Lower leg skin (tissue), 4 donors: ENCODE results near the gene QSOX1. TPM values are rescaled to one million over a fixed set of nuclear protein-coding genes. Genes with fewer than 3 reads are reported as not detected.

ENCODE experiments used
- DNase-seq, 2 donors: peaks; one replicate each; pipeline ENCODE4 v3.0.0-alpha.2; 2019; ENCODE audit warnings: low spot score in 2 of 2
- H3K4me3 ChIP-seq: fragments of 200-600 bp; sonication (generic); 2 replicates; pipeline ENCODE4 v1.5.1; 2017; ENCODE audit warnings: mild to moderate bottlenecking, low read depth; ENCODE audit not compliant: poor library complexity, severe bottlenecking
- POLR2A ChIP-seq, 2 donors: fragments of 450-650 bp; IDR thresholded peaks; one replicate each; pipeline ENCODE4 v1.6.1; 2016 to 2017; ENCODE audit warnings: antibody characterized with exemption in 2 of 2, mild to moderate bottlenecking in 1 of 2, moderate library complexity in 1 of 2
- WGBS, 2 donors: methylation state at CpG; one replicate each; pipeline ENCODE4 v1.1.5; 2018; 5-methylcytosine and 5-hydroxymethylcytosine counted together
- intact Hi-C: fragments of 100-400 bp; cut with DNase I; formaldehyde crosslinking; loops from one replicate; pipeline ENCODE4 v1.15.0; 2023; ENCODE audit warnings: low total_unique reads
- total RNA-seq, 4 donors: library from RNA; depleted of rRNA; stranded (reverse); fragments of >200 nt; gene quantifications; one replicate each; pipeline ENCODE4 v1.1.0, GENCODE V29; 2016
- TF ChIP-seq, protein P1 (sequence below), 3 donors: fragments of 450-650 bp; IDR thresholded peaks; one replicate each; pipeline ENCODE4 v1.5.1; 2016; ENCODE audit warnings: antibody characterized with exemption in 3 of 3, mild to moderate bottlenecking in 3 of 3, moderate library complexity in 2 of 3

QSOX1 gene
- total RNA-seq, 4 donors from 2014 or later: 77.7 to 90.3 (median 87.3) TPM

GRCh38 chr1:180247061-180247460 lies 92.4 kb downstream of the QSOX1 start:
- no peak for TF ChIP-seq POLR2A (IDR thresholded peaks at IDR 0.05)
- TF ChIP-seq, protein P1, sequence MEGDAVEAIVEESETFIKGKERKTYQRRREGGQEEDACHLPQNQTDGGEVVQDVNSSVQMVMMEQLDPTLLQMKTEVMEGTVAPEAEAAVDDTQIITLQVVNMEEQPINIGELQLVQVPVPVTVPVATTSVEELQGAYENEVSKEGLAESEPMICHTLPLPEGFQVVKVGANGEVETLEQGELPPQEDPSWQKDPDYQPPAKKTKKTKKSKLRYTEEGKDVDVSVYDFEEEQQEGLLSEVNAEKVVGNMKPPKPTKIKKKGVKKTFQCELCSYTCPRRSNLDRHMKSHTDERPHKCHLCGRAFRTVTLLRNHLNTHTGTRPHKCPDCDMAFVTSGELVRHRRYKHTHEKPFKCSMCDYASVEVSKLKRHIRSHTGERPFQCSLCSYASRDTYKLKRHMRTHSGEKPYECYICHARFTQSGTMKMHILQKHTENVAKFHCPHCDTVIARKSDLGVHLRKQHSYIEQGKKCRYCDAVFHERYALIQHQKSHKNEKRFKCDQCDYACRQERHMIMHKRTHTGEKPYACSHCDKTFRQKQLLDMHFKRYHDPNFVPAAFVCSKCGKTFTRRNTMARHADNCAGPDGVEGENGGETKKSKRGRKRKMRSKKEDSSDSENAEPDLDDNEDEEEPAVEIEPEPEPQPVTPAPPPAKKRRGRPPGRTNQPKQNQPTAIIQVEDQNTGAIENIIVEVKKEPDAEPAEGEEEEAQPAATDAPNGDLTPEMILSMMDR (IDR thresholded peaks at IDR 0.05): no peak
- no peak for DNase-seq
- intact Hi-C loops: no loop called here
- no peak overlapping the region for H3K4me3 ChIP-seq
- 88% methylated on average over 3 of the region's 3 CpGs for WGBS, 2 donors

DNA sequence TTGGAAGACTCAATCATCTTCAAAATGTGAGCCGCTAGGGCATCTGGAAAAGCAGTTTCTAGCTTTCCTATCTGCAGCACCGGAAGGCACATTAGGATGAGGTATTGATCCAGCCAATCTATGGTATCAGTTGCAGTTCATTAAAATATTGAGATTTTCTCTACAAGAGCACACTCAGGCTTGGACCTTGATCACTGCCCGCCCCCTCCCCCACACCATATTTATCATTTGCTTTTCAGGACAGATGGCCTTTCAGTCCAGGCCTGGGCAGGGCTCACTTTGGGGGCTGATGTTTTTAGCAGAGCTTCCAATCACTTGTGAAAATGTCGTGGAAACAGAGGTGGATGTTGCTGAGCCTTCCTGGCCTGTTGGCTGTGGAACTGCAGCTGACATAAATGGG lies 92.9 kb downstream of the QSOX1 start:
- WGBS, 2 donors: 90 to 95% methylated on average over 4 of the region's 4 CpGs
- TF ChIP-seq POLR2A (IDR thresholded peaks at IDR 0.05): no peak
- TF ChIP-seq, protein P1 (IDR thresholded peaks at IDR 0.05): no peak
- no peak overlapping the region for H3K4me3 ChIP-seq

DNA sequence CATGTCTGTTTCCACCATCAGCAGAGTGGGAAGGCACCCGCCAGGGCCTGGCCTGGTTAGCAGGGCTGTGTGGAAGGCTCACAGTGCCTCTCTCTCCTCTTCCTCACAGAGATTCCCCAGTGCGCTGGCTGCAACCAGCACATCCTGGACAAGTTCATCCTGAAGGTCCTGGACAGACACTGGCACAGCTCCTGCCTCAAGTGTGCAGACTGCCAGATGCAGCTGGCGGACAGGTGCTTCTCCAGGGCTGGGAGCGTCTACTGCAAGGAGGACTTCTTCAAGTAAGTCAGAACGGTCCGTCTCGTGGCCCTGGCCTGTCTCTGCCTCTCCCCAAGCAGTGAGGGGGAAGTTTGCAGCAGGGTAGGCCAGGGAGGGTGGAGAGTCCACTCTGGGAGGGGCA lies 93.5 kb downstream of the QSOX1 start:
- no peak overlapping the region for H3K4me3 ChIP-seq
- no peak for DNase-seq
- TF ChIP-seq, protein P1 (IDR thresholded peaks at IDR 0.05): no peak
- no peak for TF ChIP-seq POLR2A (IDR thresholded peaks at IDR 0.05)
- whole genome bisulfite sequencing, 2 donors: 91% methylated on average over 7 of the region's 7 CpGs
- intact Hi-C loops: no loop called here

More for the DNA sequence above, 92.9 kb downstream of the QSOX1 start:
- DNase-seq: no peak
- intact Hi-C loops: no loop called here

DNA sequence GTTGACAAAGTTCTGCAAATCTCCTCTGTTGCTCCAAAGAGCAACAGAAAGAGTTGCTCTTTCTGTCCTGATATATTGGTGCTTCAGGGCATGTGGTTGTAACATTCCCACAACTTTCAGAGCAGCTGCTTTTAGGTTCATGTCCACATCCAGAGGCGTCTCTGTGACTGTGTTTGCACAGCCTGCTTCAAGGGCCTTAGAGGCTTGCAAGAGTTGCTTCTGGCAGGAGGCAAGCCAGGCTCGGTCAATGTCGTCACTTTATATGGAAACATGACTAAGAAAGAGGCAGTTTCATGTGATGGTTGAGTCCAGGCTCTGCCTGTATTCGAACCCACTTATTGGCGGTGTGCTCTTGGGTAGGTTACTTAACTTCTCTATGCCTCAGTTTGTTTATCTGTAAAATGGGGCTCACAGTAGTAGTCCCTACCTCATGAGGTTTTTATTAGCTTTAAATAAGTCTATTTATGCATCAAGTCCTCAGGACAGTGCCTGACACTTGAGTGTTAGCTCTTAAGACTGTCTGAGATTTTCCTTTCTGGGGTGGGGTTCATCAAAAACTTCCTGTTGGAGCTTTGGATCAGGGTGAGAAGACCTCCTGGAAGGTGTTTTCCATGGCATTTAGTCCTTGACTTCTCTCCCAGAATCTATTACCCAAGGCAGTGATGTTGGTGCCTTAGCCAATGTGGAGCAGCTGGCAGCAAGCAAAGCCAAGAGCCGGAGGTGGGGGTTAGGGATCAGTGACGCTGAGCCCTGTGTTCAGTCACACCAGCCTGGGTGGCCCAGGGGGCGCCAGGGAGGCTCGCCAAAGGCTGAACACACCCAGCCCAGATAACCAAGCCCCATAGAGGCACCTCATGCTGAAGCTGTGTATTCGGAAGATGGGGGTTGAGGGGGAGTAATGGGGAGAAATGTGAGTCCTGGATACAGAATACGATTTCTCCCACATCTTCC lies 94.3 kb downstream of the QSOX1 start:
- DNase-seq: no peak
- intact Hi-C loops: no loop called here
- no peak for TF ChIP-seq POLR2A (IDR thresholded peaks at IDR 0.05)
- TF ChIP-seq, protein P1 (IDR thresholded peaks at IDR 0.05): no peak
- 59 to 68% methylated on average over 10 to 11 of the region's 11 CpGs for WGBS, 2 donors
- H3K4me3 ChIP-seq: no peak overlapping the region

DNA sequence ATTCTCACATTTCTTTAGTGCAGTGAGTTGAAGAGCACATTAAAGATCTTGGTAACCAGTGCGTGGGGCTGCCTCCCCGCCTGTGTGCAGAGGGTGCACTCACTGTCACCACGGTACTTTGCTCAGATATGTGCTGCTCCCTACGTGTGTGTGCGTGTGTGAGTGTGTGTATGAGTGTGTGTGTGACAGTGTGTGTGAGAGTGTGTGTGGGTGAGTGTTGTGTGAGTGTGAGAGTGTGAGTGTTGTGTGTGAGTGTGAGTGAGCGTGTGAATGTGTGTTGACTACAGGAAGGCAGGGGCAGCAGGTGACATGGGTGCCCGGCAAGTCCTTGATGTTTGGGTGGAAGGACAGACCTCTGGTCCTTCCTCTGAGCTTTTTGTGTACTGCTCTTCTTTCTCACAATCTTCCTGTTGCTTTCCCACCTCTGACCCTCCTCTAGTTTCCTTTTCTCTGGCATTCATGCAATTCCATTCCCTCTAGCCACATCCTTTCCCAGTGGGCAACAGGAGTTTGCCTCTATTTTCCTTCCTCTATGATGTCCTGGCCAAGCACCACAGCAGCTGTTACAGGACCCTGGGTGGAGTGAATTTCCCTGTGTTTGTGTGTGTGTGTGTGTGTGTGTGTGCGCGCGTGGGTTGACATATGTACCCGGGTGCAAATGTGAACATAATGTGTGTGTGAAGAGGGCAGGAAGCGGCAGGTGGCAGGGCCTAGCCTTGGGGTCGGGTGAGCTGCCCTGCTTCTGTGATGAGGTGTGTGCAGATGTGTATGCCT lies 95.2 kb downstream of the QSOX1 start:
- intact Hi-C loops: loop anchor here (10.0 kb wide), 1 partner anchor 235 kb away; no protein-coding TSS in a partner anchor

More for the DNA sequence above, 95.2 kb downstream of the QSOX1 start:
- DNase-seq: no peak
- TF ChIP-seq, protein P1 (IDR thresholded peaks at IDR 0.05): no peak
- TF ChIP-seq POLR2A (IDR thresholded peaks at IDR 0.05): no peak
- 67 to 87% methylated on average over 13 of the region's 13 CpGs for WGBS, 2 donors
- H3K4me3 ChIP-seq: no peak overlapping the region
